ENCODE data around the gene FKBP8.

Gene FKBP8

GRCh38 chr19:18496167-18496979 is 47.0 kb downstream of the FKBP8 start:
- no peak for TF ChIP-seq ZNF274 (IDR thresholded peaks at IDR 0.05; ENCODE audit: low read depth, low read length)

GRCh38 chr19:18495204-18495911 is 48.0 kb downstream of the FKBP8 start:
- TF ChIP-seq ZNF274 (IDR thresholded peaks at IDR 0.05; ENCODE audit: low read depth, low read length), result no peak
- H3K4me3 ChIP-seq (ENCODE audit: low read length), result no peak overlapping the region

More at GRCh38 chr19:18496167-18496979, 47.0 kb downstream of the FKBP8 start:
- no peak overlapping the region for H3K4me3 ChIP-seq (ENCODE audit: low read length)

GRCh38 chr19:18494267-18494607 is 49.1 kb downstream of the FKBP8 start:
- TF ChIP-seq ZNF274 (IDR thresholded peaks at IDR 0.05; ENCODE audit: low read depth, low read length), result no peak
- H3K4me3 ChIP-seq (ENCODE audit: low read length), result no peak overlapping the region

GRCh38 chr19:18493440-18494266 is 49.7 kb downstream of the FKBP8 start:
- no peak overlapping the region for H3K4me3 ChIP-seq (ENCODE audit: low read length)
- no peak for TF ChIP-seq ZNF274 (IDR thresholded peaks at IDR 0.05; ENCODE audit: low read depth, low read length)

GRCh38 chr19:18491995-18492953 is 51.1 kb downstream of the FKBP8 start:
- TF ChIP-seq ZNF274 (IDR thresholded peaks at IDR 0.05; ENCODE audit: low read depth, low read length), result no peak
- no peak overlapping the region for H3K4me3 ChIP-seq (ENCODE audit: low read length)

- H3K4me3 ChIP-seq (ENCODE audit: low read length), result no peak overlapping the region
- TF ChIP-seq ZNF274 (IDR thresholded peaks at IDR 0.05; ENCODE audit: low read depth, low read length), result no peak
Observed at GRCh38 chr19:18490728-18491127, 52.6 kb downstream of the FKBP8 start.

- TF ChIP-seq ZNF274 (IDR thresholded peaks at IDR 0.05; ENCODE audit: low read depth, low read length), result no peak
- H3K4me3 ChIP-seq (ENCODE audit: low read length), result no peak overlapping the region
Observed at GRCh38 chr19:18489627-18490184, 53.7 kb downstream of the FKBP8 start.

- H3K4me3 ChIP-seq (ENCODE audit: low read length), result no peak overlapping the region
- TF ChIP-seq ZNF274 (IDR thresholded peaks at IDR 0.05; ENCODE audit: low read depth, low read length), result no peak
Observed at GRCh38 chr19:18488838-18489626, 54.3 kb downstream of the FKBP8 start.

GRCh38 chr19:18488403-18488723 is 55.0 kb downstream of the FKBP8 start:
- H3K4me3 ChIP-seq (ENCODE audit: low read length), result no peak overlapping the region
- no peak for TF ChIP-seq ZNF274 (IDR thresholded peaks at IDR 0.05; ENCODE audit: low read depth, low read length)

- no peak overlapping the region for H3K4me3 ChIP-seq (ENCODE audit: low read length)
- TF ChIP-seq ZNF274 (IDR thresholded peaks at IDR 0.05; ENCODE audit: low read depth, low read length), result no peak
Observed at GRCh38 chr19:18487576-18488402, 55.6 kb downstream of the FKBP8 start.

- H3K4me3 ChIP-seq (ENCODE audit: low read length), result no peak overlapping the region
- no peak for TF ChIP-seq ZNF274 (IDR thresholded peaks at IDR 0.05; ENCODE audit: low read depth, low read length)
Observed at GRCh38 chr19:18486746-18487145, 56.6 kb downstream of the FKBP8 start.

- no peak overlapping the region for H3K4me3 ChIP-seq (ENCODE audit: low read length)
- no peak for TF ChIP-seq ZNF274 (IDR thresholded peaks at IDR 0.05; ENCODE audit: low read depth, low read length)
Observed at GRCh38 chr19:18484992-18485391, 58.4 kb downstream of the FKBP8 start.
